ENCODE measurements around the gene DENND5B. TPM values are rescaled to one million over a fixed set of nuclear protein-coding genes. Genes with fewer than 3 reads are reported as not detected.
"Not testable (repeated sequence)": the region's sequence is repeated elsewhere in the genome, so short reads cannot be mapped to it uniquely, and the experiment has no call there.

The DENND5B gene
- polyA plus RNA-seq, 1 donor from 2014 or later = 30.7 TPM

DNA sequence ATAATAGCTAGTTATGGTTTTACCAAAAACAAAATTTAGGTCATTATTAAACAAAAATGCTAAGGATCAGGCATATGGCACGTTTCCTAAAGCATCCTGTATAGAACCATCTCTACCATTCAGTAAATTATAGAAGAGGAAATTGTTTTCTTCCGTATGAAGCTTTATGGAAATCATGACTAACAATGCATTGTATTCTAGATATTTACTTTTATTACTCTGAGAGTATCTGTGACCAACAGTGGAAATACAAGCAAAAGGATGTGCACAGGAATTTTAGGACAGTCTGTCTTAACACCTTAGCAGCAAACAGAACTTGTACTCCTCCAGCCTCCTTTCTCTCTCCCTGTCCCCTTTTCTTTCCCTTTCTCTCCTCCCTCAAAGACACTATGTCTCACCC is 7.1 kb downstream of the DENND5B start:
- Mint-ChIP-seq H3K4me3 (no peak overlapping the region), H3K4me1 (peaks cover 43 to 56% (median 52%) of the 10 kb centered on the region in 3 donors)

DNA sequence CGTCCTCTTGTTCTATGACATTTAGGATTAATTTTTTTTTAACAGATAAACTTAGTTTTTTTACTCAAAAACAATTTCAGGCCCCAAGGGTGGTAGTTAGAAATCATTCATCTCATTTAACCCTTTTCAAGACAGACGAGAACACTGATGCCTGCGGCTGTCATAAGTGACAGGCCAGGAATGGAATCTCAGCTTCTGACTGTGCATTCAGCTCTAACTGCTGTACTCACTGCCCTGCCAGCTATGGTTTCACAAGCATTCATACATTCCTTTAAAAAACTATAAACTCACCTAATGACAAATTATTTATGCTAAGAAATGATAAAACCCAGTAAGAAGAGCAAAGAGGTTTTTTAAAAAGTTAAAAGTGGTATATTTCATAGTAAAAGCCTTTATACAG is 8.8 kb downstream of the DENND5B start:
- Mint-ChIP-seq H3K9me3 (peaks cover 0 to 7% (median 0%) of the 10 kb centered on the region in 3 donors), H3K36me3 (peaks cover 7% of the 10 kb centered on the region), H3K27ac (no peak overlapping the region), H3K4me1 (peaks cover 36 to 55% (median 48%) of the 10 kb centered on the region in 3 donors), H3K4me3 (no peak overlapping the region), H3K27me3 (no peaks in the 10 kb centered on the region)

More for the DNA sequence above, 7.1 kb downstream of the DENND5B start:
- peaks cover 0 to 8% (median 0%) of the 10 kb centered on the region in 3 donors for H3K9me3 Mint-ChIP-seq
- peaks cover 13% of the 10 kb centered on the region for H3K36me3 Mint-ChIP-seq
- peak overlapping the region in 2 of 3 donors; percentile 48 to 76 for H3K27ac Mint-ChIP-seq
- H3K27me3 Mint-ChIP-seq = no peaks in the 10 kb centered on the region

DNA sequence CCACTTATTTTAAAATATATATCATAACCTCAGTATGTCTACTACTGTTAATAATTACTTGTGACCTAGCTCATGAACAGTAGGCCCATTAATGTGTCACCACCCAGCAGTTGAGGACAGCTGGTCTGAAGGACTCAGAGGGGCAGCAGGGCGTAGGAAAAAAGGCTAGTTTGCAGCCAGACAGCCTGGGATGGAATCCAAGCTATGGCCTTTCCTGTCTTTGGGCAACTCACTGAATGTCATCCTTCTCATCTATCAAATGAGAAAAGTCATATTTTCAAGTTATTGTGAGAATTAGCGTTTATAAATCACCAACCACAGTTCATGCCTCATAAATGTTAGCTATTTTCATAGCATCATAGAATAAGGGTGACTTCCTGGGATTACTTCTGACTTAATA is 12.3 kb downstream of the DENND5B start:
- Mint-ChIP-seq H3K4me1 (peaks cover 21 to 36% (median 31%) of the 10 kb centered on the region in 3 donors), H3K4me3 (peak overlapping the region in 1 of 4 donors; percentile 29), H3K27me3 (no peaks in the 10 kb centered on the region), H3K27ac (peak overlapping the region in 1 of 3 donors; percentile 26), H3K9me3 (no peaks in the 10 kb centered on the region), H3K36me3 (peaks cover 7% of the 10 kb centered on the region)

DNA sequence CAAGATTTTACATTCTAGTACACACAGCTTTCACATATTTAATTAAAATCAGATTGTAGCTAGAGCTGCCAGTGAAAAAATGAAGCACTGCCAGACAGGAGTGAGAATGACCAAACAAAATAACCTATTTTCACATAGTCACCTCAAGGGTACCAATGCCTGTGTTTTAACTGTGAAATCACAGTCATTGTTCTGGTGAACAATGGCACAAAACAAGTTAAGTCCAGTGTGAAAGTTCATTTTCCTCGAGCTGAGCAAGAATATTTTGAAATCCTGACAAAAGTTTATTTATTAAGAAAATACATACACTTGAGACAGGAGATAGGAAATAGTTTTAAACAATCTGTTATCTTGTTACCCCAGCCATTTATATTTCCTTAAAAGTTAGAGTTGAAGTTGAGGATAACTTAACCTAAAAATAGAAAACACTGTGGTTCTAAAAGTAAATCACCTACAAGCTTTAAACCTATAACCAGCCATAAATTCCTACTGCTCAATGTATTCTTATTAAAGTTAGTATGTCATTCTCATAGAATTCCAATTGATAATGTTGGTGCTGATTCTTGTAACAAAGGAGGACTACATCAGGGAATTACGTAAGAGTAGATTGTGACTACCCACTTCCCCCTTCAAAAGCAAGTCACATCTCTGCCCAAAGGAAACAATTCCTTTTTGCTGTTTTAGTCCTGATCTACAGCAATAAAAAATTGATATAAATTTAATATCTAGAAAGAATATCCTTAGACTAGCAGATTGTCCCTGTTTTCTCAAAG is 15.9 kb downstream of the DENND5B start:
- peak overlapping the region in 1 of 4 donors; percentile 81 for H3K4me3 Mint-ChIP-seq
- peaks cover 29 to 40% (median 36%) of the 10 kb centered on the region in 3 donors for H3K4me1 Mint-ChIP-seq
- H3K36me3 Mint-ChIP-seq = peaks cover 5% of the 10 kb centered on the region
- H3K27me3 Mint-ChIP-seq = no peaks in the 10 kb centered on the region
- H3K9me3 Mint-ChIP-seq = peaks cover 0 to 2% (median 0%) of the 10 kb centered on the region in 3 donors
- H3K27ac Mint-ChIP-seq = no peak overlapping the region

DNA sequence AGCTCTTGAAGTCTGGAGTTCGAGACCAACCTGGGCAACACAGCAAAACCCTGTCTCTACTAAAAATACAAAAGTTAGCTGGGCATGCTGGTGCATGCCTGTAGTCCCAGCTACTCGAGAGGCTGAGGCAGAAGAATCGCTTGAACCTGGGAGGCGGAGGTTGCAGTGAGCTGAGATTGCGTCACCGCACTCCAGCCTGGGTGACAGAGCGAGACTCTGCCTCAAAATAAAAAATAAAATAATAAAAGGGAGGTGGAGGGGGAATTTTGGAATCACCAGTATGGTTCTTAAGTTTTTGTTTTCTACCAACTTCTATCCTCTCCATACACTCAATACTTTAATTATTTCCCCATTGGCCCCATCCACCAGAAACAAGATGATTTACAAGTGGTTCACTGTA is 16.6 kb downstream of the DENND5B start:
- H3K27me3 Mint-ChIP-seq, H3K4me3 Mint-ChIP-seq, H3K9me3 Mint-ChIP-seq, H3K27ac Mint-ChIP-seq, H3K36me3 Mint-ChIP-seq: not testable (repeated sequence)
- peaks cover 29 to 40% (median 37%) of the 10 kb centered on the region in 3 donors for H3K4me1 Mint-ChIP-seq

DNA sequence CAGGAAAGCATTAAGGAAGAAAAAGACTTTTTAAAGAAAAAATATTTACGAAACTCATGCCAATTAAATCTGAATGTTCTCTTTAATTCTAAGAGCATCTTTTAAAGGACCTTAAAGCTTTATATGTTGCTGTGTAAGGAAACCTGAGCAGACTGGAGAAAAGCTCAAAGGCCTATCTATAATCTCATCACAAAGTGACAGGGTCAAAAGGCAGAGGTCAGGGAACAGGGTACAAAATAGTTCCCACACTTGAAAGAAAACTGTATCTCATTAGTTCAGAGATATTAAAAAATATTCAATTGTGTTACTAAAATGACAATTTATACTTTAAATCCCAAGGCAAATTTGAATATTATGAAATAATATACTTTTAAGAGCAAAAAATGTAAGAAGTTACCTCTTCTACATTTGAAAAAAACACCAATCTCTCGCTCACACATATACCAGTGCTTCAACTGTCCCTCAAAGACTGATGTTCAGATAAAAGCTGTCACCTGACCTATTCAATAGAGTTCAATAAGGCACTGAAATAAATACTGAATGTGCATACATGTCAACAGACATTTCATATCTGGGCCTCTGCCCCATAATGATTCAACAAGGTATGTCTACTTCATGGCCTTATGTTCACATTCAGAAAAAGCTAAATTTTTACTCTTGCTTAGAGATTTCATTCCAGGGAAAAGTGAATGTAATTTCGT is 17.9 kb downstream of the DENND5B start:
- no peaks in the 10 kb centered on the region for H3K27me3 Mint-ChIP-seq
- H3K9me3 Mint-ChIP-seq = peaks cover 0 to 2% (median 0%) of the 10 kb centered on the region in 3 donors
- H3K4me3 Mint-ChIP-seq = peak overlapping the region in 2 of 4 donors; percentile 41 to 52
- peaks cover 34 to 39% (median 39%) of the 10 kb centered on the region in 3 donors for H3K4me1 Mint-ChIP-seq
- peaks cover 2% of the 10 kb centered on the region for H3K36me3 Mint-ChIP-seq
- H3K27ac Mint-ChIP-seq = peak overlapping the region in 1 of 3 donors; percentile 13

DNA sequence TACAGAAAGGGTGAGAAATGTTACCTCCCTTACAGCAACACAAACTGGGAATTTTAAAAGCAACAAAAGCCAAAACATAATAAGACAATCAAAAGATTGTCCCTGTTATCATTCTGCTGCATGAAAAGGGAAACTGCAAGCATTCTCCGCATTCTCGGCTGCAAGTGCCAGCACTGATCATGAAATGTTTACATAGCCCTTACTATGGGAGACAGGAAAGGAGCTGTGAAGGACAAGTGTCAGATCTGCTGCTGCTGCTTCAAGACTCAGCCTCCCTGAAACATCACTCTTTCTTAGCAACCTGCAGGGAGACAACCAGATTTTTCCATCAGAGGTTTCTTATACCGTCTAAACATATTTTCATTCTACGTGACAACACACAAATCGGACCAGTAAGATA is 20.1 kb downstream of the DENND5B start:
- no peaks in the 10 kb centered on the region for H3K27me3 Mint-ChIP-seq
- H3K27ac Mint-ChIP-seq = no peak overlapping the region
- peaks cover 0 to 2% (median 0%) of the 10 kb centered on the region in 3 donors for H3K9me3 Mint-ChIP-seq
- H3K4me1 Mint-ChIP-seq = peaks cover 36 to 39% (median 39%) of the 10 kb centered on the region in 3 donors
- peak overlapping the region in 1 of 4 donors; percentile 33 for H3K4me3 Mint-ChIP-seq
- H3K36me3 Mint-ChIP-seq = peaks cover 2% of the 10 kb centered on the region

DNA sequence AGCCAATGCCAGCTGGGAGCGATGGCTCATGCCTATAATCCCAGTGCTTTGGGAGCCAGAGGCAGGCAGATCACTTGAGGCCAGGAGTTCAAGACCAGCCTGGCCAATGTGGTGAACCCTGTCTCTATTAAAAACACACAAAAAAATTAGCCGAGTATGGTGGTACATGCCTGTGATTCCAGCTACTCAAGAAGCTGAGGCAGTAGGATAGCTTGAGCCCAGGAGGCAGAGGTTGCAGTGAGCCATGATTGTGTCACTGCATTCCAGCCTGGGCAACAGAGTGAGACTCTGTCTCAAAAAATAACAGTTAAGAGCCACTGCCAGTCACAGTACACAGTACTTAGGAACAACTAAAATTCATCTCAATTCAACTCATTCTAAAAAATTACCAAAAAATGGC is 21.4 kb downstream of the DENND5B start:
- not testable (repeated sequence) for H3K36me3 Mint-ChIP-seq, H3K9me3 Mint-ChIP-seq, H3K27me3 Mint-ChIP-seq
- H3K27ac Mint-ChIP-seq = peak overlapping the region in 1 of 3 donors; percentile 50
- peaks cover 40 to 45% (median 43%) of the 10 kb centered on the region in 3 donors for H3K4me1 Mint-ChIP-seq
- H3K4me3 Mint-ChIP-seq = peak overlapping the region in 2 of 4 donors; percentile 68

DNA sequence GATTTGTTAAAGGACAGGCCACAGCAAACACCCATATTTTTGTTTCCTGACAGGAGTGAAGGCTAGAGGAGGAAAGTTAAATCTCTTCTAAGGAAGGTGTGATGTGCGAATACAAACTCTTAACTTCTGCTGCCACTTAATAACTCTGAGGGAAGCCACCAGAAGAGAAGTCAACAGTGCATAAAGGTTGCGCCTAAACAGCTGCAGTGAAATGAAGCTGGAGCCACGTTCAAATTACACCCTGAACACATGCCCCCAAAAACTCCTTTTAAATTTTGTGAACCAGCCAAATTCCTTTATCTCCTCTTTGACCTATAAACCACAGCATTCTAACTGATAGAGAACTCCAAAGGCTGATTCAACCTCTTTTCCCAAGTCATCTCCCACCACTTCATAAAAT is 22.4 kb downstream of the DENND5B start:
- Mint-ChIP-seq H3K9me3 (peaks cover 0 to 2% (median 0%) of the 10 kb centered on the region in 3 donors), H3K36me3 (peaks cover 2% of the 10 kb centered on the region), H3K4me1 (peaks cover 42 to 45% (median 43%) of the 10 kb centered on the region in 3 donors), H3K27me3 (no peaks in the 10 kb centered on the region), H3K27ac (no peak overlapping the region), H3K4me3 (peak overlapping the region in 2 of 4 donors; percentile 0 to 82)

DNA sequence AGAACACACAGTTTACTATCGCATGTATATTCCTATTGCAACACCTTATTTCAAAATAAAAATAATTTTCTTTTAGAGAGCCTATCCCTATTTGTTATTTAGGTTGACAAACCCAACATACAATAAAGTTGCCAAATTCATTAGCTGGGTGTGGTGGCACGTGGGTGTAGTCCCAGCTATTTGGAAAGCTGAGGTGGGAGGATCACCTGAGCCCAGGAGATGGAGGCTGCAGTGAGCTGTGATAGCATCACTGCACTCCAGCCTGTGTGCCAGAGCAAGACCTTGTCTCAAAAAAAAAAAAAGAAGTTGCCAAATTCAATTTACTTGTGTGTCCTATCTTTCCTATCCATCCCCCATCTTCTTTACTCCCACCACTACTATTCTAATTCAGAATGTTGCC is 23.9 kb downstream of the DENND5B start:
- H3K36me3 Mint-ChIP-seq = peaks cover 2% of the 10 kb centered on the region
- peak overlapping the region in 1 of 3 donors; percentile 72 for H3K27ac Mint-ChIP-seq
- peak overlapping the region in 1 of 4 donors; percentile 81 for H3K4me3 Mint-ChIP-seq
- H3K4me1 Mint-ChIP-seq = peaks cover 38 to 47% (median 42%) of the 10 kb centered on the region in 3 donors
- peaks cover 0 to 2% (median 0%) of the 10 kb centered on the region in 3 donors for H3K9me3 Mint-ChIP-seq
- H3K27me3 Mint-ChIP-seq = no peaks in the 10 kb centered on the region

DNA sequence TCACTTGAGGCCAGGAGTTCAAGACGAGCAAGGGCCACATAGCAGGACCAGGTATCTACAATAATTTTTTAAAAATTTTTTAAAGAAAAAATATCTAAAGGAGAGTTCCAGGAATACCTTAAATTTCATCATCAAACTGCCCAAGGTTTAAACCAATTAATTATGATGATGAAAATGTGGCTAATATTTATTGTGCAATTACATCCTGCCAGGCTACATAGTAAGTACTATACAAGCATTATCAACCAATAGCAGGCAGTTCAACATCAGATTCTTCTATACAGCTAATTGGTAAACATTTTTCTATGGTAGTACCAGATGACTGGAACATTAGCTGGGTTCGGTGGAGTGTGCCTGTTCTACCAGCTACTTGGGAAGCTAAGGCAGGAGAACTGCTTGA is 24.4 kb downstream of the DENND5B start:
- H3K36me3 Mint-ChIP-seq = peaks cover 2% of the 10 kb centered on the region
- H3K9me3 Mint-ChIP-seq = peaks cover 0 to 2% (median 0%) of the 10 kb centered on the region in 3 donors
- no peaks in the 10 kb centered on the region for H3K27me3 Mint-ChIP-seq
- H3K4me3 Mint-ChIP-seq = peak overlapping the region in 1 of 4 donors; percentile 71
- H3K4me1 Mint-ChIP-seq = peaks cover 41 to 47% (median 42%) of the 10 kb centered on the region in 3 donors
- H3K27ac Mint-ChIP-seq = peak overlapping the region in 1 of 3 donors; percentile 72

DNA sequence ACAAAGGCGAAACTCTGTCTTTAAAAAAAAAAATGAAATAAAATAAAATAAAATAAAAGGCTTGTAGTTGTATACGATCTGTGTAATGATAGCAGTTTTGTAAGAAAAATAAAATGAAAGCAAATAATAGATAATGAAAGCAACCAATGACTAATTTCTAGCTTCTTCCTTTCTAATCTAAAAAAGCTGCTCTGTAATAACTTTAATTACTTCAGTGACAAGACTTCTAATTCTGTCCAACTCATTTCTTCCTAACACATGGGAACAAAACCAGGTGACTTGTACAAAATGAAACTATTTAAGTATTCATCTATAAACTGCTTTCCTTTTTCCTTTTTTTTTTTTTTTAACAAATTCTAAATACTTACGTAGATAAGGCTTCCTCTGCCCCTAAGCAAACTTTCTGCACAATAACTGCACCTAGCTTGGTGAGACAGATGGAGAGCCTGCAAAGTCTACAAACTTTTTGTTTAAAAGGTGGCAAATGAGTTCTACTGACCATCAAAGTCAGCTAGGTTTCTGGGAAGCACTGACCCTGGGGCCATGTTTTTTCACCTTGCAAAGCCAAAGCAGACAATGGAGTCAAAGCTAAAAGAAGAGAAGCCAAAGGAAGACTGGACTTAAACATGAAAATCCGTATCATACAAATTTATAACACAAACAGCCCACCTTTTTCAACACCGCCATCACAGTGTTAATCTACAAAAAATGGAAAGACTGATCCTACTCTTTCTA is 28.2 kb downstream of the DENND5B start:
- no peaks in the 10 kb centered on the region for H3K27me3 Mint-ChIP-seq
- peaks cover 45 to 56% (median 46%) of the 10 kb centered on the region in 3 donors for H3K4me1 Mint-ChIP-seq
- no peak overlapping the region for H3K27ac Mint-ChIP-seq
- peaks cover 1% of the 10 kb centered on the region for H3K36me3 Mint-ChIP-seq
- peak overlapping the region in 1 of 4 donors; percentile 42 for H3K4me3 Mint-ChIP-seq
- H3K9me3 Mint-ChIP-seq = no peaks in the 10 kb centered on the region

DNA sequence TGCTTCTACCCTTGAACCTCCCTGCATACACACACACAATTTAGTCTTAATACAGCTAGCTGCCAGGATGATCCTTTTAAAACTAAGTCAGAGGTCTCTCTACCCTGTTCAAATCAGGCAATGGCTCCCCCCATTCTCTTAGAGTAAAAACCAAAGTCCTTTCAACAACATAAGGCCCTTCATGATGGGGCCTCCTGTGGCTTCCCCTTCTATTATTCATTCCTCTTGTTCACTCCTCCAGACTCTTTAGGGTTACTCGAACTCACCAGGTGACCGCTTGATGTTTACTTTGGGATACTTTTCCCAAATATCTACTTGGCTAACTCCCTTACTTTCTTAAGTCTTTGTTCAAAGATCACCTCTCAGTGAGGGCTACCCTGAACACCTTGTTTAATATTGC is 30.4 kb downstream of the DENND5B start:
- Mint-ChIP-seq H3K4me1 (peaks cover 36 to 49% (median 39%) of the 10 kb centered on the region in 3 donors), H3K9me3 (no peaks in the 10 kb centered on the region), H3K36me3 (peaks cover 4% of the 10 kb centered on the region), H3K27me3 (no peaks in the 10 kb centered on the region), H3K4me3 (peak overlapping the region in 1 of 4 donors; percentile 81), H3K27ac (peak overlapping the region in 1 of 3 donors; percentile 2)

DNA sequence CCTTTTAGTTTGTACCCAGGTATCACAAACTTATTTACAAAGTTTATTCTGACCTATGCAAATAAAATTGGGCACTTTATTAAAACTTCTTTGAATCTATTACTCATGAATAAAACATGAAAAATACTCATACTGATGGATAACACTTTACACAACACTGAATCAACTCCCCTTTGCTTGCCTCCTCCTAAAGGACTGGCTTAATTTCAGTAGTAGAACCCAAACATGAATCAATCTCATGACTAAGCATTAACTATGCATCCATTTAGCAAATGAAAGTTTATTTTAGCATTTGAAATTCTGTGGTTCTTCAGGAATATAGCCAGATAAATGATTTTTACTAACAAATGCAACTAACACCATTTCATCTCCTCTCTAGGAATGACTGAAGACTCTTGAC is 32.4 kb downstream of the DENND5B start:
- Mint-ChIP-seq H3K27me3 (no peaks in the 10 kb centered on the region), H3K4me1 (peaks cover 28 to 40% (median 34%) of the 10 kb centered on the region in 3 donors), H3K36me3 (peaks cover 4% of the 10 kb centered on the region), H3K27ac (peak overlapping the region in 1 of 3 donors; percentile 25), H3K9me3 (peaks cover 0 to 2% (median 0%) of the 10 kb centered on the region in 3 donors), H3K4me3 (no peak overlapping the region)
